DMS53 treated with DMSO at 0.1 percent for 48 hours (cell line): ENCODE results near the gene SERPINB1.

ENCODE experiments used
- DNase-seq: peaks from one replicate; lab custom pipeline; 2025; ENCODE audit not compliant: unreplicated experiment; lab: John Stamatoyannopoulos, UW

Gene SERPINB1

GRCh38 chr6:2795162-2795561 lies 46.5 kb downstream of the SERPINB1 start:
- DNase-seq = no peak

- no peak for DNase-seq
Measured at GRCh38 chr6:2794171-2794730, 47.4 kb downstream of the SERPINB1 start.

GRCh38 chr6:2793534-2794151 lies 48.0 kb downstream of the SERPINB1 start:
- no peak for DNase-seq

- DNase-seq = no peak
Measured at GRCh38 chr6:2792330-2793110, 49.1 kb downstream of the SERPINB1 start.

- DNase-seq = no peak
Measured at GRCh38 chr6:2791450-2791974, 50.2 kb downstream of the SERPINB1 start.

- DNase-seq = peak; percentile 67
Measured at GRCh38 chr6:2790588-2791449, 50.8 kb downstream of the SERPINB1 start.

- DNase-seq = no peak
Measured at GRCh38 chr6:2786269-2786668, 55.4 kb downstream of the SERPINB1 start.

- no peak for DNase-seq
Measured at GRCh38 chr6:2784930-2785329, 56.7 kb downstream of the SERPINB1 start.

GRCh38 chr6:2784061-2784460 lies 57.6 kb downstream of the SERPINB1 start:
- no peak for DNase-seq

- no peak for DNase-seq
Measured at GRCh38 chr6:2783188-2783963, 58.3 kb downstream of the SERPINB1 start.

GRCh38 chr6:2782825-2783187 lies 58.9 kb downstream of the SERPINB1 start:
- no peak for DNase-seq

GRCh38 chr6:2782356-2782708 lies 59.3 kb downstream of the SERPINB1 start:
- no peak for DNase-seq
